HG02588 (cell line): ENCODE data around the gene MAPK8IP3.
A peak's percentile ranks its signal among the peaks of the same experiment; 100 is the strongest.

Experiments used
- ATAC-seq: cut with Tn5 transposase; IDR thresholded peaks from one replicate; pipeline ENCODE4 v1.9.1; 2021; ENCODE audit warnings: mild to moderate bottlenecking, moderate library complexity; ENCODE audit not compliant: unreplicated experiment

MAPK8IP3 gene

DNA sequence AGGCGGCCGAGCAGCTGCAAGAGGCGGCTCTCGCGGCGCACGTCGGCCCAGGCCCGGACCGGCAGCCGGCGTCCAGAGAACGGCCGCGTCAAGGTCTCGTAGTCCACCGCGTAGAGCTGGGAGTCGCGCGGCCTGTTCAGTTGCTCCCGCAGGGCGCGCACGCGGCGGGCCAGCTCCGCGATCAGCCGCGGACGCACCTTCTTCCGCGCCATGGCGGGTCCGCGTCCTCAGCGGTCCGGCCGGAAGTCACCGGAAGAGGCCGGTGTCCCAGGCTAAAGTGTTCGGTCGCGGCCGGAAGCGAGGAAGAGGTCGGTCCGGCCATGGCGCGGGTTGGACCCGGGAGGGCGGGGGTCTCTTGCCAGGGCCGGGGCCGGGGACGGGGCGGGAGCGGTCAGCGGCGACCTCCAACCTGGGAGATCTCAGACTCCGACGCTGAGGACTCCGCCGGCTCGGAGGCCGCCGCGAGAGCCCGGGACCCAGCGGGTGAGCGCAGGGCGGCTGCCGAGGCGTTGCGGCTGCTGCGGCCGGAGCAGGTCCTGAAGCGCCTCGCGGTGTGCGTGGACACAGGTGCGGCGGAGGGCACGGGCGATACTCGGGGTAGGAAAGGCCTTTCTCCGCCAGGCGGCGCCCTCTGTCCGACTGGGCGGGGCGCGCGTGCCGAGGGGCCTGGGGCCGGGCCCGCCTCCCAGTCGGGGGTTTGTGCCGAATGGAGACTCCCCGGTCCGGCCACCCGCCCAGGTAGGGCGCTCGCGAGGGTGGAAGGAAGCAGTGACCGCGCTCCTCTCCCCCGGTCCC lies 67.1 kb downstream of the MAPK8IP3 start, which contains the start of gene MRPS34:
Gene MRPS34, minus strand, starts transcription at position 227 of the 795 bp plus-strand sequence. Its CDS starts 15 bp downstream, at position 212.
- ATAC-seq = peak; percentile 40

DNA sequence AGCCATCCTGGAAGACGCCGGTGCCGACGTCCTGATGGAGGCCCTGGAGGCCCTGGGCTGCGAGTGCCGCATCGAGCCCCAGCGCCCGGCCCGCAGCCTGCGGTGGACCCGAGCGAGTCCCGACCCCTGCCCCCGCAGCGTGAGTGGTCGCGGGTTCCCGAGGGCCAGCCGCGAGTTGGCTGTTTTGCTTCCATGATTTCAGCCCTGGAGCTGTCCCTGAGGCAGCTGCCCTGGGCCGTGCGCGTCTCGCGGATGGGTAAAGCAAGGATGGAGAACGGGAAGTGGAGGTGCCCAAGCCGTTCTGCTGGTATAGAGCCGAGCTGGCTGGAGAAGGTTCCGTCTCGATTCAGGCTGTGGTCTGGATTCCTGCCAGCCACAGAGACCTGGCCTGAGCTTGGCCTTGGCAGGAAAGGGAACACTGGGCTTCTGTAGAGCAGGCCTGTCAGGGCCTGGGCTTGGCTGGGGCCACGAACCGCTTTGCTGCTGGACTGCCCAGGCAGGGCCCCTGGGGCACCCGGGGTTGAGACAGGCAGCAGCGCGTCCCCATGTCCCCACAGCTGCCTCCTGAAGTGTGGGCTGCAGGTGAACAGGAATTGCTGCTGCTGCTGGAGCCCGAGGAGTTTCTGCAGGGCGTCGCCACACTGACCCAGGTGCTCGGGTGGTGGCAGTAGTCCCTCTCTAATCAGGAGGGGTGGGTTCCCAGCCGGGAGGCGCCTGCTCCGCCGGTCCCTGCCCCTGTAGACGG lies 67.9 kb downstream of the MAPK8IP3 start:
- ATAC-seq = no peak

DNA sequence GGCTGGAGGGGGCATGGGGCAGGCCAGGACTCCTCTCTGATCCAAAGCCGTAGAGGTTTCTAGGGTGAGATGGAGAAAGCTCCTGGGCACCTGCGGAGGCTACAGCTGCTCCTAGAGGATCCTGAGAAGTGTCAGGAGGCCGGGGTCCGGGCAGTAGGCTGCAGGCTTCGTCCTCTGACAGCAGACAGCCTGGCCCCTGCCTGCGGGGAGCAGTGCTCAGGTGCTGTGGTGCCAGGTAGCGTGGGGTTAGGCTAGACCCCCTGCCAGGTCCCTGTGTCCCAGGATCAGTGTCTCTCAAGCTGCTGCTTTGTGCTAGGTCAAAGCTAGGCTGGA lies 68.4 kb downstream of the MAPK8IP3 start:
- ATAC-seq = no peak

DNA sequence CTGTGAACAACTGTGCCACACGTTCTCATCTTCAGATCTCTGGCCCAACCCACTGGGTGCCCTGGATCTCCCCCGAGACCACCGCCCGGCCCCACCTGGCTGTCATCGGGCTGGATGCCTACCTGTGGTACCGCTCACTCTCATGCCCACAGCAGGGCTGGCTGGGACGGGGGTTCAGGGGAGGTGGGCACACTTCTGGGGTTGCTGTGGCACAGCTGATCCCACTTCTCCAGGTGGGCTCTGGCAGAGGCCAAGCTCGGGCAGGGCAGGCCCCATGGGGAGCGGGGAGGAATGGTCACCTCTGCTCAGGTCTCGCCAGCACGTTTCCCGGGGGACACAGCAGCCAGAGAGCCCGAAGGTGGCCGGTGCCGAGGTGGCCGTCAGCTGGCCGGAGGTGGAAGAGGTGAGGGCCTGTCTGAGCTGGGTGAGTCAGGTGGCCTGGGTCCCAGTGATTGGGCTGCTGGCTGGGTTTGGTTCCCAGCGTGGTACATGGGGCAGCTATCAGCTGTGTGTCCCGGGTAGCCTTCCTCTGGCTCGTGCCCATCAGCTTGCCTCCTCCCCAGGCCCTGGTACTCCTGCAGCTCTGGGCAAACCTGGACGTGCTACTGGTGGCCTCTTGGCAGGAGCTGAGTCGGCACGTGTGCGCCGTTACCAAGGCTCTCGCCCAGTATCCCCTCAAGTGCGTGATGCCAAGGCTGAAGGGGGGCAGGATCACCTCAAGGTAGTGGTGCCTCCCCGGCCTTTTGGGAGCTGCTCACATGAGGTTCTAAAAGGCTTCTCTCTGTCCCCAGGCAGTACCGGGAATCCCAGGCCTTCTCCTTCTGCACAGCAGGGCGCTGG lies 69.2 kb downstream of the MAPK8IP3 start:
- no peak for ATAC-seq

DNA sequence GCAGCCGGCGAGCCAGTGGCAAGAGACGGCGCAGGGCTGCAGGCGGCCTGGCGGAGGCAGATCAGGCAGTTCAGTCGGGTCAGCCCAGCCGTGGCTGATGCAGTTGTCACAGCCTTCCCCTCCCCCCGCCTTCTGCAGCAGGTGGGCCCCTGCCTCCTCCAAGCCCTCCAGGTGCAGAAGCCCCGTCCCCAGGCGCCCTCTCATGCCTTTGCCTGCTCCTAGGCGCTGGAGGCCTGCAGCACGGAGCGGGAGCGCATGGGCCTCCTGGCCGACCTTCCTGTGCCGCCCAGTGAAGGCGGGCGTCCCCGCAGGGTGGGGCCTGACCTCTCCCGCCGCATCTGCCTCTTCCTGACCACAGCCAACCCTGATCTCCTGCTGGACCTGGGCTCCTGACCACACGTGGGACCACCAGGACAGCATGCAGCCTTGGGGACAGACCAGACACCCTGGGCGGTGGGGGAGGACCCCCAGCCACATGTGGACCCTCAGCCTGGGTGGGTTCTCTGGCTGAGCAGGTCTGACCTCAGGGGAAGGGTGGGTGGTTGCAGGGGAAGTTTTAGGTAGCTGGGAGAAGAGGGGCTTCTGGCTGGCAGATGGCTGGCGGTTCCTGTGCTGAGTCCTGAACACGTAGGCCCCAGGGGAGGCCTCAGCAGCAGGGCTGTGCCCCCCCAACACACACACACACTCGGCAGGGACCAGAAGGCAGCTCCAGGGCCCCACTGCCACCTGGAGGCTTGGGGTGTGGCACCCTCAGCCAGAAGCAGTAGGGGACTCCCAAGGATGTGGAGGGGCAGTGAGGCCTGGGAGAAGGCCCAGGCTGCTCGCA lies 70.1 kb downstream of the MAPK8IP3 start:
- no peak for ATAC-seq

DNA sequence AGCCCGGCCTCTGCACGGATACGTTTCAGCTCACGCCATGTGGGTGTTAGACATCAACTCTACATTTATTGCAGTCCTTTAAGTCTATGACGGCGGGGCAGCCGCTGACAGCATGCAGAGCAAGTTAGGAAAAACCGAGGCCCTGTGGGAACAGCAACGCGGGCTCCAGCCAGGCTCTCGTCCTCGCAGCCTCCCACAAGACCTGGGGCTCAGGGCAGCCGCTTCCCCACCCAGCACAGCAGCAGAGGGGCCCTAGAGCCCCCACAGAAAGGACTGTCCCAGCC lies 70.6 kb downstream of the MAPK8IP3 start:
- no peak for ATAC-seq

DNA sequence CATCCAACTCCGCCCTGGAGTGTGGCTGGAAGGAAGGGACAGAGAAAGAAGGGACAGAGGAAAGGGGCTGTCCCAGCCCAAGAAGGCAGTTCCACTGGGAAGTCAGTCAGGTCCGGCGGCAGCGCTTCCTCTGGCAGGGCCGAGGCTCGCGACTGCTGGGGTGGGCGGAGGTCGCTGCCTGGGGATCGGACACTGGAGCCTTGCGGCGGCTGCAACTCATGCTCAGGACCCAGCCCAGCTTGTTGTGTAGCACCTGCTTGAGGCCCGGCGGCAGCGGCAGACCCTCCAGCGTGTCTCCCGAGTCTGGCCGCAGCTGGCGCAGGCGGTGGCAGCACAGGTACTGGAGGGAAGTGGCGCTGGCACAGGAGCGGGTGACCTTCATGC lies 71.0 kb downstream of the MAPK8IP3 start:
- no peak for ATAC-seq

DNA sequence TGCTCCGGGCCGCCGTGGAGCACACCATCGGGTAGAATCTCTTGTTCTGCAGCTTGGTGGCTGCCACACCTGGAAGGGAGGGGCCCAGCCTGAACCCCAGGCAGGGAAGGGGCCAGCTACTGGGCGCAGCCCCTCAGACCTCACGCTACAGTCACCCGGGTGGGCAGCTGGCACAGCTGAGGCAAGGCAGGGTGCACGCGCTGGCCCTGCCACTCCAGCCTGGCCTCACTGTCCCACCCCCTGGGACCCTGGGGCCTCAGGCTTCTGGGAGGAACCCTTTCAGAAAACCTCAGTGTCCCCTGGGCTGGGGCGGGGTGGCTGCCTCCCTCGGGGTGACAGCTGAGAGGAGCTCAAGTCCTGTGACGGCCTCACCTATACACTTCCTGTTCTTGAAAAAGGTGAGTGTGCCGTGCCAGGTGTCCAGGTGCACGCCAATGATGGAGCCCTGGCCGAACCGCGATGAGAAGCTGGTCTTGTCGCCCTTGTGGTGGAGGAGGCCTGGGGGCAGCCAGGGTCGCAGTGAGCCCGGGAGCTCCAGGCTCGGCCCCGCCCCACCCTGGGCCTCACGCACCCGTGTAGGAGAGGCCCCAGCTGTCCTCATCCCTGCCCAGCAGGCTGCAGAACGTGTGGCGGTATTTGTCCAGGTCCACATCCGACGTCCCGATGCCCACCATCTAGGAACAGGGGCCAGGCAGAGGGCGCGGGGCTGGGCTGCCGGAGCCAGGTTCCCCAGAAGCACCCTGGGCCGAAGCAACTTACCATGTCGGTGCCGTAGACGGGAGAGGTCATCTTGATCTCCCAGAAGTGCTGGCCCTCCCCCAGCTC lies 71.6 kb downstream of the MAPK8IP3 start:
- ATAC-seq = no peak

DNA sequence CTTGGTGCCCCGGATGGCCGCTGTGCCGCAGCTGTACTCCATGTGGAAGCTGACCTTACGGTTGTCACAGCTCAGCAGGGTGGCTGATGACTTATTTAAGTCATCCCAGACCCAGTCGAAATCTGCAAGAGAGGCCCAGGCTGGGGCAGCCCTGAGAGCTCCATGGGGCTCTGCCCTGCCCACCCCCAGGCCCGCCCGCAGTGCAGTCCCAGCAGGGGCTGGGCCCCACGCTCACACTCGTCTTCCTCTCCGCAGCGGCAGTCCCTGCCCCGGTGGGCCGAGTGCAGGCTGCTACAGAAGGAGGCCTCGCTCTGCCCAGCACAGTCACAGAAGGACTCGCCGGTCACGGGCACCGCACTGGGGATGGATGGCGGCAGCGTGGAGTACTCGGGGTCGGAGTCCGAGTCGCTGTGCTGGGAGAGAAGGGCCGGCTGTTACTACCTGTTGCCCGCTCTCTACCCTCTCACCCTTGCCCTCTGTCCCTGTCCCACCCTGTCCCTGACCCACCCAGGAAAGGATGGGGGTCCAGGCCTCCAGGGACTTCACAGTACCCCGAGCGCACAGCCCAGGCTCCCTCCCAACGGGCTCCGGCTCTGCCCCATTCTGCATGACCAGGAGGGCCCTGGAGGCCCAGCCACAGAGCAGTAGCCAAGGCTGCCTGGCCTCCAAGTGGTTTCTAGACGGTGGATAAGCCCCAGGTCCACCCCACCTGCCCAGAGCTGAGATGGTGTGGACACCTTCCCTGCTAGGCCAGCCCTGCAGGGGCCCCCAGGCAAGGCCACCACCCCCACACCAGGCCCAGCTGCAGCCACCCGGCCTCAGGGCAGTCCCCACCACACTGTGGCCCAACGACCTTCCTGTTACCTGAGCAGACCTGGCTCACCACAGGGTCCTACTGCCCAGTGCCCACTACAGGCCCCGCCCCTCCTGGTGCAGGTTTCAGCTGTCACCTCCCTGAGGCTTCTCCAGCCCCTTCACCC lies 72.5 kb downstream of the MAPK8IP3 start:
- no peak for ATAC-seq

DNA sequence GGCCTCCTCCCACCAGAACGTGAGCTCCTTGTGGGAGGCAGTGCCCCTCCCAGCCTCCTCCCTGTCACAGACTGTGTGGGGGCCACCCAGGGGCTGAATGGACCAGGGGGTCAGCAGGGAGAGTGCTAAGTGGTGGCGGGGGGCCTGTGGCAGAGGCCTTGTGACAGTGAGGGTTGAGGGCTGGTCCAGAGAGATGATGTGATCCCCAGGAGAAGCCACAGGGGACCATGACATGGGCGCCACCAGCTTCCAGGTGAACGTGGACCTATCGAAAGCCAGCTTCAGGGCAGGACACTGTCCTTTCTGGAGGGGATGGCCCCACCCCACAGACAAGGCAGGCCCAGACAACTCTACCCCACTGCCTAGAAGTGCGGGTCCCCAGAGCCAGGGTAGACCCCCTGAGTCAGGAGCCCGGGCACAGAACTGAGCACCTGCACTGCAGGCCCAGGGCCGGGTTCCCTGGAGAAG lies 73.3 kb downstream of the MAPK8IP3 start:
- no peak for ATAC-seq

DNA sequence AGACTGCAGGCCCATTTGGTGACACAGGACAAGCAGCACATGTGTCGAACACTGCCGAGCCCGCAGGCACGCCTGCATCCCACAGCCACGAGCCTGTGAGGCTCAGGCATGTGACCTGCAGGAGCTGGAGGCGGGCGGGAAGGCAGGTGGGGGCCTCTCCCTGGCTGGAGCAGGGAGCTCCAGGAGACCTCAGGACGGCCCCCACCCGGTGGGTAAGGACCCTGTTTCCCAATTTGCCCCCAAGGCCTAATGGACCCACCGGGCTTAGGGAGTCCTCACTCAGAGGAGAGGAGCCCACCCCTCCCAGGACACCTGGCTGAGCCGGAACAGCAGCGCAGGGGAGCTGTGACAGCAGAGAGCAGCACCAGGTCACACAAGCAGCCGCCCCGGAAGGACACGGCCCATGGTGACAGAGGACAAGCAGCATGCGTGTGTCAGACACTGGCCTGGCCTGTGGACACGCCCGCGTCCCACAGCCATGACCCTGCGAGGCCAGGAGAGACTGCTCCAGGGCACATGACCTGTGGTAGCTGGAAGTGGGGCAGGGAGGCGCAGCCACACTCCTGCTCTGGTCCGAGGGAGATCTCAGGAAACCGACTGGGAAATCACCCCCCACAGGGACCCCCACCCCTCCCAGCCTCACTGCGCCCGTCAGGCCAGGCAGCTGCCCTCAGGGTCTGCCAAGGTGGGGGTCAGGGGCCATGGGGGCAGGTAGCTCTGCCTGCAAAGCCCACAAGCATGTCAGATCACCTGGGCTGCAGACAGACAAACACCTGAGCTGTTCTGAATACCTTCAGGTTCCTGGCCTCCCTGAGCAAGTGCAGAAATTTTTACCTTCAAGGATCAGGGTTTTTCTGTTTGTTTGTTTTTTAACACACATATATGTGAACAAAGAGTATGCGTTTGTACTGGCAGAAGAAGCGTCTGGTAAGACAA lies 74.0 kb downstream of the MAPK8IP3 start:
- ATAC-seq = no peak

DNA sequence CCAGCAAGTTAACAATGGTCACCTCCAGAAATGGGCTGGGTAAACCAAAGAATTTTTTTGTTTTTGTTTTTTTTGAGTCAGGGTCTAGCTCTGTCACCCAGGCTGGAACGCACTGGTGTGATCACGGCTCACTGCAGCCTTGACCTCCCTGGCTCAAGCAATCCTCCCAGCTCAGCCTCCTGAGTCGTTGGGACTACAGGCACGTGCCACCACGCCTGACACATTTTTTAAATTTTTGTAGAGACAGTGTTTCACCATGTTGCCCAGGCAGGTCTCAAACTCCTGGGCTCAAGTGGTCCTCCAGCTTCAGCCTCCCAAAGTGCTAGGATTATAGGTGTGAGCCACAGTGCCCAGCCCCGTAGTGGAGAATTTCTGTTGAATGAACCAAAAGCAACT lies 74.7 kb downstream of the MAPK8IP3 start:
- no peak for ATAC-seq

DNA sequence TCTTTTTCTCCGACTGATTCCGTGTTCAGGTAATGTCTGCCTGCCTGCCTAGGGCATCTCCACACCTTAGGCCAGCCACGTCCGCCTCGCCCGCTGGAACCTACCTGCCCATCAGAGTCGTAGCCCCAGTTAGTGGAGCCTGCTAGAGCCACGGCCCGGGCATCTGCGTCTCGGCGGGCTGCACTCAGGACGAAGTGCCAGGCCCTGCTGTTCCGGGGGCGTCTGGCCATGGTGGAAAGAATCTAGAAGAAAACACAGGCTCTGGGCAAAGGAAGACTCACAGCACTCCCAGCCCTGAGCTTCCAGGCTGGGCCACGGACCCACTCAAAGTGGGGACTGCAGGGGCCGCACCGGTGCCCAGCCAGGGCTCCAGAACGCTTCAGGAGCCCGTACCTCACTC lies 75.3 kb downstream of the MAPK8IP3 start:
- ATAC-seq = no peak

DNA sequence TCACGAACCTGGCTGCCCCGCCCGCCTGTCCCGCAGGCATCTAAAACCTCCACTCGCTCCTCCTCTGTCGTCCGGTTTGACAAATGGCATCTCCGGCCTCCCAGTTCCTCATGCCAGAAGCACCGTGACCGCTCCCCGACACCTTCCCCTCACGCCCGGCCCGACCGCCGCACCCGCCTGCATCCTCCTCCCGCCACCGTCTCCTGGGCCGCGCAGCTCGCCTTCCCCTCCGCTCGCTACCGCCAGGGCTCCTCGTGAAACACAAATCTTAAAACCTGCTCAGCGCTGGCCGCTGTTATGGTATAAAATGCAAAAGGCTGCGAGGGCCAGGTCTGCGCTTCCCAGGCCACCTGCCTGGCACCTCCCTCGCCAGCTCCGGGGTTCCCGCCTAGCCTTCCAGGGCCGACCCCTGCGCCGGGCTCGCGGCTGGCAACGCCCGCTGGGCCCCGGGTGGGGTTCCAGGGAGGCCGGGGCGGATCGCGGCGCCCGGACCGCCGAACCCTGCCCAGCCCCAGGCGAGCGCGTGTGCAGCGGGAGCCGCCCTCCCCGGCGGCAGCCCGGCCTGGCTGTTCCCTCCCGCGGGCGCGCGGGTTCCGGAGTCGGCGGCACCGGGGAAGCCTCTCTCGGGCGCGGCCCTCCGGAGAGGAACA lies 75.9 kb downstream of the MAPK8IP3 start:
- peak; percentile 5 for ATAC-seq

DNA sequence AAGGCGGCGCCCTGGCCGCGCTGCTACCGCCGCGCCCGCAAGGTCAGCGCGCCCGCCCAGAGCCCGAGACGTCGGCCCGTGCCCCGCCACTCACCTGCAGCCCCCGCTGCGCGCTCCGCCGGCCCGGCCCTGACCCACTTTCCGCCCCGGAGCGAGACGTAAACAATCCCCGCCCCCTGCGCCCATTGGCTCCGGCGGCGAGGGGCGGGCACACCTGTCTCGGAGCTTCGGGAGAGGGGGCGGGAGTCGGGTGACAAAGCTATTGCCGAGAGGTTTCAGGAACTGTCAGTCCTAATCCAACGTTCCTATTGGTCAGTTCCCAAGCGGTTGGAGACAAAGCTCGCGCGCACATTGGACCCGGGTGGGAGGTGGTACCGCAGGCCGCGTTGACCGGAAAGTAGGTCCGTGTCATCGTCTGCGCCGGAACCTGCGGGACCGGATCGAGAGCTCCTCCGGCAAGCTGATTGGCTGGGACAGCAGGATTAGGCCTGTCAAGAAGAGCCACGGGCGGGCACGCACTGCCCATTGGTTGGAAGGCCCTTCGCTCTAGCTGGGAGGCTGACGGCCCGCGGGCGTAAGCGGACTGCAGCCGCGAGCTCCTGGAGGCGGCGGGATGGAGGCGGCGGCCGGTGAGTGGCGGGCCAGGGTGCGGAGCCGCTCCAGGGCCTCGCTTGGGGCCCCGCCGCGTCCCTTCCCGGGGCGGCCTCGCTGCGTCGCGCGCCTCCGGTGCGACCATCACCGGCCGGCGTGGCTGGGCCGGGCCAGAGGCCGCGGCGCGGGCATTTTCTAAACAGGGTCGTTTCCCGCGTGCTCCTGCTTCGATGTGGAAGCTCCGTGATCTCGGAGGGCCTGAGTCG lies 76.6 kb downstream of the MAPK8IP3 start, which contains the start of the genes NUBP2 and SPSB3:
Gene NUBP2, plus strand, starts transcription at position 553 of the 857 bp plus-strand sequence. Its CDS starts 61 bp downstream, at position 614.
Gene SPSB3, minus strand, starts transcription at position 164 of the 857 bp plus-strand sequence. CDS start 1,088 bp downstream, outside the sequence.
- ATAC-seq = peak; percentile 81
